GM18873 (cell line): ENCODE measurements around the gene SH2D3A.

Source experiments
- ATAC-seq: cut with Tn5 transposase; IDR thresholded peaks from one replicate; pipeline ENCODE4 v1.9.1; 2021; ENCODE audit warnings: mild to moderate bottlenecking, moderate library complexity, moderate number of reproducible peaks; ENCODE audit not compliant: unreplicated experiment, low FRiP score

Gene SH2D3A

DNA sequence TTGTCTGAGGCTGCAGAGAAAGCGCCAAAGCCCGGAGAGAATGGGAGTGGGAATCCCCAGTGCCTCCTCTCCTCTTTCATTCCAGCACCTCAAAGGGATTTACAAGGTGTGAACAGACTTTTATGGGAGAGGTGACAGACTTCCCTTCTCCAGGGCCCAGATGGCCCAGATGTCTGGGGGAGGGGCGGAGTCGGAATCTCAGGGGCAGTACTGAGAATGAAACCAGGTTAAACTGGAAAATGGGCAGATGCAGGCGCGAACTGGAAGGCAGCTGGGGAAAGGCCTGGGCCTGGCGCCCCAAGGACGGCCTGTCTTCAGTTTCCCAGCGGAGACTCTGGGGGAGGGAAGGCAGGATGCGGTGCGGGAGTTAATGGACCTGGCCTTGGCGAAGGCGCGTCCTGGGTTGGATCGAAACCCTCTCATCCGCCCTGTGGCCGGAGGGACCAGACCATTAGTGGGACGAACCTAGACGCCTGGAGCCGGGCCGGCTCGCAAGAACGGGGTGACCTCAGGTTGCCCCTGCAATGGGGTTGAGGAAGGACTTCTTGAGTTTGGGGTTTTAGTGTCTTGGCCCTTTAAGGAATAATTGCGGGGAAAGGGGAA lies 28.3 kb downstream of the SH2D3A start:
- ATAC-seq, result no peak

DNA sequence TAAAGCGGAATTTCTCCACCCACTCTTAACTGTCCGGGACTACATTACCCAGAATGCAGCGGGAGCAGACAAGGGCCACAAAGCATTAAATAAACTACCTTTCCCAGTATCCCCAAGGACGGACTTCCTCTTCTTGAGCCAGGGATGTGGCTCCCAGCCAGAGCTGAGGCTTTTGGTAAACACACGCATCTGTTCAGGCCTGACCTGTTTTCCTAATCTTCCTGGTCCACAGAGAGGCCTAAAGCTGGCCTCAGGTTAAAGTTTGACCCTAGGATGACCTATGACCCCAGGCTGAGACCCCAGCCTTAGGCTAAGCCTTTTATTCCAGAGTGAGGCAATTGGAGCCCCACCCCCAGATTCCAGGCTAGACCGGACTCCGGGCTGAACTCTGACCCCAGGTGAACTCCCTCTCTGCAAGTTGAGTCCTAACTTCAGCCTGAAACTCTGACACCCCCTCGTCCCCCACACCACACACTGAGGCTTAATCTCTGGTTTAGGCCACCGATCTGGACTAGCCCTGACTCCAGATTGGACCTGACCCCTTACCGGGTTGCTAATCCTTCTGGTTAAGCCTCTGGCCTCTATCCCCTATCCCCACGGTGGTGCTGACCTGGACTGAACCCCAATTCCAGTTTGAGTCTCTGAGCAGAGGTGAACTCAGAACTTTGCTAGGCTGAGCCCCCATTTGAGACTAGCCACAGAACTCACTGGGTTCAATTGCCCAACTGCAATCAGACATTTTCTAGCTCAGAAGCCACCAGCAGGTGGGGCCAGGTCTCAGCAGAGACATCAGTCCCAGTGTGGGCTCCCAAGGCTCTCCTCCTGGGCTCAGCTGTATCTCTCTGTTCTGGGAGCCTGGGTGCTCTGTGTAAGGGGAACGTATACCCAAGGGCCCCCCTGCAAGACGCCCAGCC lies 29.1 kb downstream of the SH2D3A start:
- ATAC-seq, result peak; percentile 7

DNA sequence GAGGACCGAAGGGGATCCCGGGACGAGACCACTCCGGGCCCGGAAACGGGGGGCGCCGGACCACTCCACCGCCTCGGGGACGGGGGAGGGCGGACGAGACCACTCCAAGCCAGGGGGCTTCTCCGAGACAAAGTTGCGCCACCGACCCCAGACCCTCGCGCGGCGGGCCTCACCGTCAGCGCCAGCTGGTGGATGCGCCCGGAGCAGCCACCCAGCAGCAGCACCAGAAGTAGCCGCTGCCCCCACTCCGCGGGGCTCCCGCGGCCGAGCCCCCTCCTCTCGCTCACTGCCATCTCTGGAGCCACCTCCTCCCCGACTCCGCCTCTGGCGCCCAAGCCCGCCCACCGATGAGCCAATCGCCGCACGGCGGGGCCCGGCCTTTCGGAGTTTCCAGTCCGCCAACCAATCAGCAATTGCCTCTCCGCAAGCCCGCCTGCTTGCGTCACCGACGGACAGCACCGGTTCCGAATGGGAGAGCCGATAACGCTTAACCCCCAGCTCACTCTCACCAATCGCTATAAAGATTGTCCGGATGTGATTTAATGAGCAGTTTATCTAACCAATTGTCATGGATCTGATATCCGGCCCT lies 29.9 kb downstream of the SH2D3A start, which contains the start of gene GPR108:
Gene GPR108, minus strand, starts transcription at position 297 of the 589 bp plus-strand sequence. Its CDS starts 4 bp downstream, at position 293.
- peak; percentile 68 for ATAC-seq

DNA sequence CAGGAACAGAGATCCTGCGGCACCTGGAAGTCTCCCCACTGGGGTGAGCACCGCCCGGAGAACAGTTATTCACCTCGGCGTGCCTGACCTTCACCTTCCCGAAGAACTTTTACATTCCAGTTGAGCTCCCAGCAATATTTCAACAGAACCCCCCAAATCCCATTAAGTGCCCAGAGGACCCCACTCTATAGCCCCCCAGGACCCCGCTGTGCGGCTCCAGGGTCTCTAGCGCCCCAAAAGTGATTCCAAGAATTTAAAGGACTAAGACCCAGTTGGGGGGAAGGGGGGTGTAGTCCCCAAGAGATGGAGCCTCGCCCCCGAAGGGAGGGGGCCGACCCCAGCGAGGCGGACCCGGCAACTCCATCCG lies 30.3 kb downstream of the SH2D3A start:
- ATAC-seq, result no peak

DNA sequence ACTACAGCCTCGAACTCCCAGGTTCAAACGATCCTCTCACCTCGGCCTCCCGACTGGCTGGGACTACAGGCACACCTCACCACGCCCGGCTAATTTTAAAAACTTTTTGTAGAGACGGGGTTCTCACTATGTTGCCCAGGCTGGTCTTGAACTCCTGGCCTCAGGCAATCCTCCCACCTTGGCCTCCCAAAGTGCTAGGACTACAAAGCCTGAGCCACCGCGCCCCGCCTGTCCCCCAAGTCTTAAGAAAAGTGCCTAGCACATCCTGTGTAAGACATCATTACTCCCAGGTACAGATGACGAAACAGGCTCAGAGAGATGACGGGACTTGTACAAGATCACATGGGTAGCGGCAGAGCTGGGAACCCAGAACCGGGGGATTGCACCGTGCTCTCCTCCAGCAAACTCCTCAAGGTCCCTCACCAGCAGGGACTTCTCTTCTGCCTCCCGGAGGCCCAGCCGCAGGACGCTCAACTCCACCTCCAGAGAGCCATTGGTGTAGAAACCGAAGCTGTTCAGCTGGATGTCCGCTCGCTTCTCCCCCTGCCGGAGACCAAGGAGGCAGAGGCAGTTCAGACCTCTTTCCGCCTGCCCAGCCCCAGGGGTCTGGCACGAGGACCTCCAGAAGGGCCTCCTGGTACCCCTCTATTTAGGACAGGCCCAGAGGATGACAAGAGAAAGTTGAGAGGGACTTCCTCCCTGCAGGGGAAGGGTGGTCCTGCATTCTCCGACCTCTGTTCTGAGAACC lies 30.9 kb downstream of the SH2D3A start:
- no peak for ATAC-seq

DNA sequence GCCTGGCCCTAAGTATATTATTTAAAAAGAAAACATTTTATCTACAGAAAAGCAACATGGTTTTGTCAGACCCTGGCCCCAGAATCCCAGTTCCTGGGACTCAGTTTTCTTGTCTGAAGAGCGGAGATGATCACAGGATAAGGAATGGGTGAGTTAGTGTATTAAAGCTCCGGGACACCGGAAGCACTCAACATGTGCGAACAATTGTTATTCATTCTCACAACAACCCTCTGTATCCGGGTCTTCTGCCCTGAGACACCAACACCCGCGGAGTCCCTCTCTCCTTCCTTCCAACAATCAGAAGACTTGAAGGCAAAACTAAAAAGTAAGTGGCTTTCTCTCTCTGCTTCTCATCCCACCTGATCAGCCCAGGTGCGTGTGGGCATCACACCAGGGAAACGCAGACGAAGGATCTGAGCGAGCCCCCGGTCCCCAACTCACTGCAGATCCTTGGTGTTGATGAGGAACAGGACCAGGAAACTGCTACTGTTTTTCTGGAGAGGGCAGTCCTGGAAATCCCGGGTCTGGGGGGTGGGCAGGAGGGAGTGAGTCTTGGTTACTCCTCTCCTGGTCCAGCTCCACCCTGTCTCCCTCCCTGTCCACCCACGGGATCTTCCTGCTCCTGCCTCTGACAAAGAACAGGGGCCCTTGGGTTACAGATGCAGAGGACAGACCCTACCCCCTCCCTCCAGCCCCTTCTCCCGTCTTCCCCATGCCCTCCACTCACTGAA lies 31.9 kb downstream of the SH2D3A start:
- ATAC-seq, result no peak

DNA sequence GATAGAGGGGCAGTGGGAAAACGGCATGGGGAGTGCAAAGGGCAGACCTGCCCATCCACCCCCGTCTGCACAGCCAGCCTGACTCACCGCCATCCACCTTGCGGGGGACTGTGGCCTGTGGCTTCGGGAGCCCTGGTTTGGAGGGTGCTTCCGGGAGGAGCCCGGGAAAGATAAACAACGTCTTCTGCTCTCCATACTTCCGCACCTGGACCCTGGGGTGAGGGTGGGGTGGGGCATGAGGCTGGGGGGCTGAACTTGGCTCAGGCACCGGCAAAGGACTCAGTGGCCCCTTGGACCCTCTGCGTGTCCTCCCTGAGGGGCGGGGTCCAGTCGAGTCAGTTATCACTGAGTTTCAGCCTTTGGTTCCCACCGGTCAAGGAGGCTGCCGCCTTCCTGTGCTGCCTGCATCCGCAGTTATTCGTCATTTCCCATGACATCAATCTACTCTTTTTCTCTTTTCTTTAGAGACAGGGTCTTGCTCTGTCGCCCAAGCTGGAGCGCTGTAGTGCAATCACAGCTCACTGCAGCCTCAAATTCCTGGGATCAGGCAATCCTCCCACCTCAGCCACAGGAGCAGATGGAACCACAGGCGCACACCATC lies 33.0 kb downstream of the SH2D3A start:
- ATAC-seq, result no peak

DNA sequence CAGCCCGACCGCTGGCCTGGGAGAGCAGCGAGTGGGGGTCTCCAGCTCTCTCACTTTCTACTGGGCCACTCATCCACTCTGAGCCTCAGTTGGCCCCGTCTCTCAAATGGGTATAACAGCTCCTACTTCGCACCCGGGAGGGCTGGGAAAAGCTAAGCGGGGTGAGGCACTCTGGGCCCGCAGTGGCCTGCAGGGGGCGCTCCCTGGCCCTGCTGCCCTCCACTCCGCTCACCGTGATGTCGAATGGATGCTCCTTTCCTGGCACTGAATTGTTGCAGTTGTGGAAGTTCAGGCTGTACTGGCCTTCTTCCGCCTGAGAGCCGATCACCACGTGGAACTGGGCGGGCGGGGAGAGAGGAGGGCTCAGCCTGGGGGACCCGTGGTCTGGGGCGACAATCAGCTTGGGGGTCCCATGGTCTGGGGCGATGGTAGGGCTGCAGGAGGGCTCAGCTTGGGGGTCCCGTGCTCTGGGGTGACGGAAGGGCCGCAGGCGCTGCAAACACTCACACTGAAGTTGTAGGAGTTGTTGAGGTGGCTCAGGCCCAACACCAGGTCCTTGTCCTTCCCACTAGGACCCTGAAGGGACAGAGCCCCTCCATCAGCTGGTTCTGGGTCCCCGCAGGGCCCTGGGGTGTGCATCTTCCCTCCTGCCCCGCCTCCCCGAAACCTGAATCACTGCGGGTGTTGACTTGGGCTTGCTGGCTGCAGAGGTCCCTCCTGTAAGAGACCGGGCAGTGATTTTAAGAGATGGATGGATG lies 33.7 kb downstream of the SH2D3A start:
- ATAC-seq, result no peak

DNA sequence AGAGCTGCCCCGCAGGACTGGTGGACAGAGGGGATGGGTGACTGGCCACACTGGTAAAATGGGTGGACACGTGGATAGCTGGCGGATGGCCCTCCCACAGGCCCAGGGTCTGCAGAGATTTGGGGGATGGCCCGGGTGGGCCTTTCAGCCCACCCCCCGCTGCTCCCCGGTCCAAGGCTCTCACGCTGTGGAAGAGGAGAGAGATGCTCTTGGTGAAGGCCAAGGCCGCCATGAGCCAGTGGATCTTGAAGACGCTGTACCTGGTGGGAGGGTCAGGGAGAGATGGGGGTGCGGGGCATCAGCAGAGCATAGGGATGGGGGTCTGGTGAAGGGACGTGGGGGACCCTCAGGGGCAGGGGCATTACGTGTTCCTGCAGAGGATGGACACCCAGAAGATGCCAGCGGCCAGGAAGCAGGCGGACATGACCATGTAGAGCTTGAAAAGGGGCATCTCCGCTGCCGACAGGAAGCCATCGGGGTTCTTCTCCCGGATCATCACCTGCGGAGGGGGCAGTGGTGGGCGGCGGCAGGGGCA lies 34.4 kb downstream of the SH2D3A start:
- no peak for ATAC-seq

DNA sequence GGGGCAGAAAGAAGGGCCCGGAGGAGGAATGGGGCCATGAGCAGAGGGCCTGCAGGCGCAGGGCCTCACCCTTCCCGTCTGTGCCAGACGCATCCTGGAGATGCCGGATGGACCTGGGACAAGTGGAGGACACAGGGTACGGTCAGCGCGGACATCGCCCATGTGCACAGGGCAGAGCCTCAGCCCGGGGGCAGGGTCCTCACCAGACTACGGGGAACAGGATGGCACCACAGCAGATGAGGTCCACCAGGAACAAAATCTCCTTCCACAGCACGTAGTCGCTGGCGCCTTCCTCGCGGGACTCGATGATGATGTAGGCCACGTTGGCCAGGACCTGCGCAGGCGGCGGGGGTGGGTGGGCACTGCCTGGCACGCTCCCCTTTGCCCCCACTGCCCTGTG lies 35.4 kb downstream of the SH2D3A start:
- ATAC-seq, result no peak

DNA sequence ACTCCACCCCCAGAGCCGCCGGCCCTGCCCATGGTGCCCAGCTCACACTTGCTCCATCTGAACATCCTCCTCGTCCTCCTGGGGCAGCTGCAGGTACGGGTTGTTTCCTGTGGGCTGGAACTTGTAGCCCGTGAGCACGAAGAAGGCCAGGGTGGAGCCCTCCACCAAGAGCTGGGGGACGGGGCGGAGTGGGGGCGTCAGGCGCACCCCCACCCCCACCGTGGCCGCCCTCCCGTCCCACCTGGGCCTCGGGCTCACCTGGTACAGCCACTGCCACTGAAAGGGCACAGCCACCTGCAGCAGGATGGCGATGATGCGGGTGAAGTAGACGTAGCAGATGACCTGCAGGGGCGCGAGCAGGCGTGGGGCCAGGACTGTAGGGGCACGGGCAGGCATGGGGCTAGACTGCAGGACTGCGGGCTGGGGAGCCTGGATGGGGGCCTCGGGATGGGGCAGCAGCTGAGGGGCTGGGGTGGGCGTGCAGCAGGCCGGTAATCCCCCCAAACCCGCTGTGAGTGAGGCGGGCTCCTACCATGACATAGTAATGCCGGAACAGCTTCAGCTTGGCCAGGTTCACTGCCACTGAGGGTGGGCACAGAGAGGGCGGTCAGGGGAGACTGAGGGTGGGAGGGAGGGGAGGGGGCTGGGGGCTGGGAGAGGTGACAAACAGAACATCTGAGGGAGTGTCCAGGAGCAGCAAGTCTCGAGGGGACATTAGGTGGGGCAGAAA lies 36.1 kb downstream of the SH2D3A start:
- no peak for ATAC-seq

DNA sequence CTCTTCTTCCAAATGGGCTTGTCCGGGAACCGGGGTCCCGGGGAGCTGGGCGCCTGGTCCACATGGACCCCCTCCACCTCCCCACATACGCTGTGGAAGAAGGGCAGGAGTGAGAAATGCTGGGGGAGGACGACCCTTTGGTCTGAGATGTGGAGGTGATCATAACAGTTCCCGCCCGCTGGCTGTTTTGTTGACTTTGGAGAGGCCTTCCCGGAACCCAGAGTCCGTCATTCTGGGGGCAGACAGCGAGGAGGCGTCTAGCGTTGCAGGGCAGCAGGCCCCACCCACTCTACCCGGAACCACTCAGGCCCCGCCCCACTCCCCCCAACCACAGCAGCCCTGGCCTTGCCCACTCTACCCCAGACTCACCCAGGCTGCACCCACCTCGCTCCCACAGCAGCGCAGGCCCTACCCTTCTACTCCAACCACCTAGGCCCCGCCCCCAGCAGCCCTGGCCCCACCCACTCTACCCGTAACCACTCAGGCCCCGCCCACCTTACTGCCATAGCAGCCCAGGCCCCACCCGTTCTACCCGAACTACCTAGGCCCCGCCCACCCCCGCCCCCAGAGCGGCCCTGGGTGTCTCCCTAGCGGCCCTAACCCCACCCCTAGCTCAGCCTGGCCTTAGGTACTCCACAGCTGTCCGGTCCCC lies 37.0 kb downstream of the SH2D3A start:
- ATAC-seq, result no peak

DNA sequence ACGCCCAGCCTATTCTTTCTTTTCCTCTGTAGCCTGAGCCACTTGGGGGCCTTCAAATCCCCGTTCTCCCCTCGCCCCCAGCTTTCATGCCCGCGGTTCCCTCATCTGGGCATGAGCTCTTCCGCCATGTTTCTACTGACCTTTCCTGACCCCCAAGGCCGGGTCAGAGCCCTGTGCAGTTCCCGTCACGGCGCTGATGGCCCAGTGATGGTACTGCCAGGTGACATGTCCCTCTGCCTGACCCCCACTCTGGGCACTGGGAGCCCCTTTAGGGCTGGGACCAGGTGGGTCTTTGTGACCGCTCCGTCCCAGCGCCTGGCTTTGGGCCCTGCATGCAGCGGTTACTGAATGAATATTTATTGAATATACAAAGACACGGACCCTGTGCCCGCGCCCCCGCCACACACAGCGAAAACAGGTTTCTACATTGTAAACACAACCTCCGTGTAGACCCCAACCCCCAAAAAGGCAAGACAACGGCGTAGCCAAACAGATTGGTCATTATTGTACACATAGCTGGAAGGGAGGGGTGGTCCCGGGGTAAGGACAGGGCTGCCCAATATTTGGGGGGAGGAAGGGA lies 37.6 kb downstream of the SH2D3A start:
- no peak for ATAC-seq

DNA sequence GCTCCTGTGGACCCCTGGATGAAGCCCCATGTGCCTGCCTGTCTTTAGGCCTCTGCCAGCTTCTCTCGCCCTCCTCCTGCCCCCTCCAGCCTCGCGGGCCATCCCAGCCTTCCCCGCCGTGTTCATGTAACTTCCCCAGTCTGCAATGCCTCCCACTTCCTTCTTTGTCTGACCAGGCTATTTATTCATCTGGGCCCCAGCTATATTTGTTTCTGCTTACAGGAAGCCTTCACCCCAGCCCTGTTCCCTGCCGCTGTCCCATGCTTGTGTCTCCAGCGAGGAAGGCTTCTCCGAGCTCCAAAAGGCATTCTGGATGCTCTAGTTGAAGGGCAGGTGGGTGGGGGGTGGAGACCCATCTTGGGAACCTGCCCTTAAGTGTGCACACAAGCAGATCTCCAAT lies 38.9 kb downstream of the SH2D3A start:
- ATAC-seq, result no peak

DNA sequence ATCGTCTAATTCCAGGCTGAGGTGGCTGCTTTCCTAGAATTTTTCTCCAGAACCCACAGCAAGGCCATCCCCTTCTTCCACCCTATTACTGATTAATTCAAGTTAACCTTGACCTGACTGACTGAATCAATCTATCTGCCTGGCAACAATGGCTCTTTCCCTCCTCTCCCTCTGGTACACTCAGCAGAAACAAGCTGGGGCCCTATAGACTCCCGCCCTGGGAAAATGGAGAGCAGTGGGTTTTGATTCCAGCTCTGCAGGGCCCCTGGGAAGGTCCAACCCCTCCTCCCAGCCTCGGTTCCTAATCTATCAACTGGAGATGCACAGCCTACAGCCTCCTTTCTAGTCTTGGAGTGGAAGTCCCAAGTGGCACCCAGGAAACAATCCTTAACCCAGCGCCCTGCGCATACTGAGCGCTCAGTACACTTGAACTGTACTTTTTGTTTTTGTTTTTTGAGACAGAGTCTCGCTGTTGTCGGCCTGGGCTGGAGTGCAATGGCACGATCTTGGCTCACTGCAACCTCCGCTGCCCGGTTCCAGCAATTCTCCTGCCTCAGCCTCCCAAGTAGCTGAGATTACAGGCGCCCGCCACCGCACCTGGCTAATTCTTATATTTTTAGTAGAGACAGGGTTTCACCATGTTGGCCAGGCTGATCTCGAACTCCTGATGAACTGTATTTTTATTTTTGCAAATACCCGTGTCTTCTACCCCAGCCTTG lies 41.6 kb downstream of the SH2D3A start:
- ATAC-seq, result no peak

DNA sequence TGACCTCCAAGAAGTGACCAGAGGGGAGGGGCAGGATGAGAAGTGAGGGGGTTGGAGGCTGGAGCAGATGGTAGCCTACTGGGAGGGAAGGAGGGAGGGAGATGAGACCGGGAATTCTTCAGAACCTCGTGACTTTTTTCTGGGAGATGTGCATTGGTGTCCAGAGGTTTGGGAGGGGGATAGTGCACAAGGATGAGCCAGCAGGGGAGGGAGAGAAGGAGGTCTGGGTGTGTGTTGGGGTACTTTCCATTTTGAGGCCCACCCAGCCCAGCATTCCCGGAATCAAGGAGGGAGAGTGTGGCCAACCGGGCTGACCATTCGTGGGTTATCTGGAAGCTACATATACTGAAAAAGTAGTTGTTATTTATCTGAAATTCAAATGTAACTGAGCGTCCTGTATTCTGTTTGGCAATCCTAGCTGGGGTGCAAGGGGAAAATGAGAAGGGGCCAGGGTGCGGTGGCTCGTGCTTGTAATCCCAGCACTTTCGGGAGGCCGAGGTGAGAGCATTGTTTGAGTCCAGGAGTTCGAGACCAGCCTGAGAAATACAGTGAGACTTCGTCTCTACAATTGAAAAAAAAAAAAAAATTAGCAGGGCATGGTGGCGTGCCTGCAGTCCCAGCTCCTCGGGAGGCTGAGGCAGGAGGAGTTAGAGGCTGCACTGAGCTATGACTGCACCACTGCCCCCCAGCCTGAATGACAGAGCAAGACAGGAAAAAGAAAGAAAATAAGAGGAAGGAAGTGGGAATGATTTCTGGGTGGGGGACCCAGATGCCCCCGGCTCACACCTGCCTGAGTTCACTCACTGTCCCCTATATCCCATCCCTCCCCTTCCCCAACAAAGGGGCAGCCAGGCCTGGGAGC lies 42.4 kb downstream of the SH2D3A start:
- no peak for ATAC-seq
